MM.1S (cell line): ENCODE data around the gene BTN2A1.

ENCODE experiments used
- EZH2 ChIP-seq: fragments of 300-600 bp; sonication (generic); optimal IDR thresholded peaks from 2 replicates; pipeline ENCODE3; 2017; ENCODE audit warnings: low read depth, mild to moderate bottlenecking, antibody characterized with exemption, low read length, mixed read lengths
- TF ChIP-seq, protein P1 (sequence below): fragments of 300-600 bp; sonication (generic); IDR thresholded peaks from 2 replicates; pipeline ENCODE4 v1.5.1; 2016; ENCODE audit warnings: antibody characterized with exemption, low read length, mixed read lengths

GRCh38 chr6:26478985-26479278 is 21.2 kb downstream of the BTN2A1 start:
- no peak for TF ChIP-seq EZH2
- TF ChIP-seq, protein P1, sequence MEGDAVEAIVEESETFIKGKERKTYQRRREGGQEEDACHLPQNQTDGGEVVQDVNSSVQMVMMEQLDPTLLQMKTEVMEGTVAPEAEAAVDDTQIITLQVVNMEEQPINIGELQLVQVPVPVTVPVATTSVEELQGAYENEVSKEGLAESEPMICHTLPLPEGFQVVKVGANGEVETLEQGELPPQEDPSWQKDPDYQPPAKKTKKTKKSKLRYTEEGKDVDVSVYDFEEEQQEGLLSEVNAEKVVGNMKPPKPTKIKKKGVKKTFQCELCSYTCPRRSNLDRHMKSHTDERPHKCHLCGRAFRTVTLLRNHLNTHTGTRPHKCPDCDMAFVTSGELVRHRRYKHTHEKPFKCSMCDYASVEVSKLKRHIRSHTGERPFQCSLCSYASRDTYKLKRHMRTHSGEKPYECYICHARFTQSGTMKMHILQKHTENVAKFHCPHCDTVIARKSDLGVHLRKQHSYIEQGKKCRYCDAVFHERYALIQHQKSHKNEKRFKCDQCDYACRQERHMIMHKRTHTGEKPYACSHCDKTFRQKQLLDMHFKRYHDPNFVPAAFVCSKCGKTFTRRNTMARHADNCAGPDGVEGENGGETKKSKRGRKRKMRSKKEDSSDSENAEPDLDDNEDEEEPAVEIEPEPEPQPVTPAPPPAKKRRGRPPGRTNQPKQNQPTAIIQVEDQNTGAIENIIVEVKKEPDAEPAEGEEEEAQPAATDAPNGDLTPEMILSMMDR, result no peak
